Neural crest cell (in vitro differentiated cells): ENCODE results near the gene NAALADL1. TPM values are rescaled to one million over a fixed set of nuclear protein-coding genes. Genes with fewer than 3 reads are reported as not detected.

Experiments used
- DNase-seq: peaks from one replicate; pipeline ENCODE4 v3.0.0; 2021; ENCODE audit warnings: low read depth, mixed read lengths, low spot score
- H3K27ac Mint-ChIP-seq: one replicate; pipeline ENCODE4 v1.8.0; 2021; ENCODE audit warnings: mild to moderate bottlenecking, mixed read lengths; ENCODE audit not compliant: unreplicated experiment
- H3K27me3 Mint-ChIP-seq: 2 replicates; pipeline ENCODE4 v1.8.0; 2021; ENCODE audit warnings: low read depth, mild to moderate bottlenecking, mixed read lengths
- H3K36me3 Mint-ChIP-seq: 2 replicates; pipeline ENCODE4 v1.8.0; 2021; ENCODE audit warnings: low read depth, mild to moderate bottlenecking, mixed read lengths
- H3K4me1 Mint-ChIP-seq: 2 replicates; pipeline ENCODE4 v1.8.0; 2021; ENCODE audit warnings: mixed read lengths
- H3K4me3 Mint-ChIP-seq: one replicate; pipeline ENCODE4 v1.8.0; 2021; ENCODE audit warnings: mild to moderate bottlenecking, mixed read lengths
- H3K9me3 Mint-ChIP-seq: 2 replicates; pipeline ENCODE4 v1.8.0; 2021; ENCODE audit warnings: mixed read lengths
- CTCF ChIP-seq: fragments of 200-600 bp; sonication (generic); conservative IDR thresholded peaks from 2 replicates; pipeline ENCODE4 v1.5.0; 2021; ENCODE audit warnings: antibody characterized with exemption, mild to moderate bottlenecking
- total RNA-seq: library from RNA; stranded (reverse); gene quantifications from 2 replicates; pipeline ENCODE4 v1.2.1, GENCODE V29; 2021

The NAALADL1 gene
- total RNA-seq, 1 donor from 2014 or later, result 0.35 TPM

- peak overlapping the region; percentile 99 for H3K4me3 Mint-ChIP-seq
- no peaks in the 10 kb centered on the region for H3K27me3 Mint-ChIP-seq
- peaks cover 31% of the 10 kb centered on the region for H3K4me1 Mint-ChIP-seq
- no peaks in the 10 kb centered on the region for H3K9me3 Mint-ChIP-seq
- no peak for TF ChIP-seq CTCF
- no peak for DNase-seq
- peaks cover 2% of the 10 kb centered on the region for H3K36me3 Mint-ChIP-seq
- peak overlapping the region; percentile 95 for H3K27ac Mint-ChIP-seq
Observed at GRCh38 chr11:65084598-65085375, 26.4 kb upstream of the NAALADL1 start.

GRCh38 chr11:65083834-65084597 is 25.7 kb upstream of the NAALADL1 start, which contains the start of the genes CDCA5 and ZFPL1:
Gene CDCA5, minus strand, starts transcription at chr11:65084040. Its CDS starts 62 bp downstream, at chr11:65083978.
Gene ZFPL1, plus strand, starts transcription at chr11:65084222. Its CDS starts 477 bp downstream, at chr11:65084699.
- Mint-ChIP-seq H3K4me3 (peak within 1 kb of the TSS; percentile 99), H3K4me1 (peaks cover 31% of the 10 kb centered on the region), H3K9me3 (no peaks in the 10 kb centered on the region), H3K36me3 (peaks cover 2% of the 10 kb centered on the region), H3K27me3 (no peaks in the 10 kb centered on the region), H3K27ac (peak within 1 kb of the TSS; percentile 95)
- DNase-seq, result peak; percentile 95
- TF ChIP-seq CTCF, result no peak

- Mint-ChIP-seq H3K36me3 (peaks cover 3% of the 10 kb centered on the region), H3K4me1 (peaks cover 34% of the 10 kb centered on the region), H3K4me3 (peak overlapping the region; percentile 99), H3K27me3 (no peaks in the 10 kb centered on the region), H3K27ac (peak overlapping the region; percentile 95), H3K9me3 (no peaks in the 10 kb centered on the region)
- no peak for TF ChIP-seq CTCF
- no peak for DNase-seq
Observed at GRCh38 chr11:65083134-65083833, 24.9 kb upstream of the NAALADL1 start.

- peak overlapping the region; percentile 77 for H3K4me3 Mint-ChIP-seq
- peaks cover 24% of the 10 kb centered on the region for H3K4me1 Mint-ChIP-seq
- H3K9me3 Mint-ChIP-seq, result no peaks in the 10 kb centered on the region
- H3K27me3 Mint-ChIP-seq, result no peaks in the 10 kb centered on the region
- no peak for TF ChIP-seq CTCF
- no peak for DNase-seq
- peaks cover 14% of the 10 kb centered on the region for H3K36me3 Mint-ChIP-seq
- H3K27ac Mint-ChIP-seq, result no peak overlapping the region
Observed at GRCh38 chr11:65078786-65079342, 20.5 kb upstream of the NAALADL1 start.

- Mint-ChIP-seq H3K9me3 (no peaks in the 10 kb centered on the region), H3K4me1 (peaks cover 19% of the 10 kb centered on the region), H3K27me3 (no peaks in the 10 kb centered on the region), H3K36me3 (peaks cover 14% of the 10 kb centered on the region), H3K27ac (no peak overlapping the region), H3K4me3 (peak overlapping the region; percentile 77)
- peak; percentile 46 for DNase-seq
- TF ChIP-seq CTCF, result peak; percentile 67
Observed at GRCh38 chr11:65078151-65078550, 19.8 kb upstream of the NAALADL1 start.
